Osteocyte (in vitro differentiated cells): ENCODE data around the gene HMG20A. TPM values are rescaled to one million over a fixed set of nuclear protein-coding genes. Genes with fewer than 3 reads are reported as not detected.

Experiments
- DNase-seq: peaks from one replicate; pipeline ENCODE4 v3.0.0; 2021; ENCODE audit warnings: mixed read lengths; ENCODE audit not compliant: unreplicated experiment; ENCODE audit errors: extremely low spot score
- H3K27ac Mint-ChIP-seq: one replicate; pipeline ENCODE4 v1.8.0; 2021; ENCODE audit warnings: mild to moderate bottlenecking, mixed read lengths; ENCODE audit not compliant: unreplicated experiment
- H3K27me3 Mint-ChIP-seq: one replicate; pipeline ENCODE4 v1.8.0; 2021; ENCODE audit warnings: mixed read lengths; ENCODE audit not compliant: unreplicated experiment
- H3K36me3 Mint-ChIP-seq: one replicate; pipeline ENCODE4 v1.8.0; 2021; ENCODE audit warnings: mixed read lengths; ENCODE audit not compliant: unreplicated experiment
- H3K4me1 Mint-ChIP-seq: one replicate; pipeline ENCODE4 v1.8.0; 2021; ENCODE audit warnings: mixed read lengths; ENCODE audit not compliant: unreplicated experiment
- H3K4me3 Mint-ChIP-seq: one replicate; pipeline ENCODE4 v1.8.0; 2021; ENCODE audit warnings: mild to moderate bottlenecking, moderate library complexity, mixed read lengths; ENCODE audit not compliant: unreplicated experiment
- H3K9me3 Mint-ChIP-seq: one replicate; pipeline ENCODE4 v1.8.0; 2021; ENCODE audit warnings: mixed read lengths; ENCODE audit not compliant: unreplicated experiment
- CTCF ChIP-seq: fragments of 200-600 bp; sonication (generic); IDR thresholded peaks from 2 replicates; pipeline ENCODE4 v1.5.0; 2021; ENCODE audit warnings: antibody characterized with exemption, mild to moderate bottlenecking, moderate library complexity
- total RNA-seq: library from RNA; stranded (reverse); gene quantifications from 2 replicates; pipeline ENCODE4 v1.2.1, GENCODE V29; 2021

Gene HMG20A
- total RNA-seq, 1 donor from 2014 or later: 49.5 TPM

GRCh38 chr15:77380033-77380432 lies 40.7 kb upstream of the HMG20A start:
- TF ChIP-seq CTCF: no peak
- no peaks in the 10 kb centered on the region for H3K36me3 Mint-ChIP-seq
- no peak overlapping the region for H3K27ac Mint-ChIP-seq
- no peaks in the 10 kb centered on the region for H3K9me3 Mint-ChIP-seq
- H3K27me3 Mint-ChIP-seq: no peaks in the 10 kb centered on the region
- no peak for DNase-seq
- H3K4me1 Mint-ChIP-seq: peaks cover 30% of the 10 kb centered on the region
- H3K4me3 Mint-ChIP-seq: no peak overlapping the region

DNA sequence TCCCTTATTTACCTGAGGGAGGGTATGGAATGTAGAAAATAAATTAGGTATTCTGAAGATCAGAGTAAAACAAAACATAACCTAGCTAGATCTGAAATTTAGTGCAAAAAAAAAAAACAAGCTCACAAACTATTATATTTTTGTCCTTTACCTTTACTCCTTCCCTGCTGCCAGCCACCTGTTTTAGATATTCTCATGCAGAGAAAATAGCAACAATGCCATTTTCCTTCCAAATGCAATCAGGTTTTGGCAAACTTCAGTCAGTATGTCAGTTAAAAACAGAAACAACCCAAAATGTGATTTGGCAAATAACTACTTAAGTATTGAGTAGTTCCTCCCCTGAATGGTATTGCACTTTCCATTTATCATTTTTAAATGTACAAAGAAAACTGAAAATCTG lies 36.6 kb upstream of the HMG20A start:
- DNase-seq: no peak
- Mint-ChIP-seq H3K4me1 (peaks cover 41% of the 10 kb centered on the region), H3K9me3 (no peaks in the 10 kb centered on the region), H3K4me3 (no peak overlapping the region), H3K27ac (no peak overlapping the region), H3K27me3 (no peaks in the 10 kb centered on the region), H3K36me3 (no peaks in the 10 kb centered on the region)
- no peak for TF ChIP-seq CTCF

DNA sequence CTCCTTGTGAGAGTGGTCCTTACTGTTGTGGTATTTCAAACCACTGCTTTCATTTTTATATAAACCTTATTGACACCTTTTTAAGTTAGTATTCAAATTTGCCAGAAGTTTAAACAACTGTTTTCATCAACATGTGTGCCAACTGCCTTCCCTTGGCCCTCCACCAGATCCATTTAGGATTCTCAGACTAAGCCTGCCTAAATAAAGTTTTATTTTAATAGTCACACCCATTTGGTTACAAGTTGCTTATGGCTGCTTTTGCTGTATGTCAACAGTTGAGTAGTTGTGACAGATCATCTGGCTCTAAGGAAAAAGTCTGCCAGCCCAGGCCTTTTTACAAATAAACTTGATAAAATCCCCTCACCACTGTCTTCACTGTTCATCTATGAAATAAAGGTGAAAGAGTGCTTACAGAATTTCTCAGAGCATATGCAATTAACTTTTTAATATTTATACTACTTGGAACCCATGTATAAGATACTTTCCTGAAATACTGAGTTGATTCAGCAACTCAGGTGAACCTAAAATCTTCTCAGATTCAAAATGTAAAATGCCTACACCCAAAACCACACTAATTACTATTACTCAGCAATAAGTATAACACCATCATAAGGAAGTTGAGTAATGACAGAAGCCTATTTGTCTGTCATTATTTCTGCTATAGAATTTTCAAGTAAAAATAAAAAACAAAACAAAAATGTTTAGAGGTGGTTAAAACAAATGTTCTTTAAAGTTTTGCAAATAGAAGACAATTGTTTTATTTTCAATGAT lies 35.9 kb upstream of the HMG20A start:
- H3K4me3 Mint-ChIP-seq: no peak overlapping the region
- H3K27ac Mint-ChIP-seq: no peak overlapping the region
- H3K27me3 Mint-ChIP-seq: no peaks in the 10 kb centered on the region
- H3K4me1 Mint-ChIP-seq: peaks cover 43% of the 10 kb centered on the region
- no peak for TF ChIP-seq CTCF
- no peaks in the 10 kb centered on the region for H3K36me3 Mint-ChIP-seq
- no peak for DNase-seq
- H3K9me3 Mint-ChIP-seq: no peaks in the 10 kb centered on the region

DNA sequence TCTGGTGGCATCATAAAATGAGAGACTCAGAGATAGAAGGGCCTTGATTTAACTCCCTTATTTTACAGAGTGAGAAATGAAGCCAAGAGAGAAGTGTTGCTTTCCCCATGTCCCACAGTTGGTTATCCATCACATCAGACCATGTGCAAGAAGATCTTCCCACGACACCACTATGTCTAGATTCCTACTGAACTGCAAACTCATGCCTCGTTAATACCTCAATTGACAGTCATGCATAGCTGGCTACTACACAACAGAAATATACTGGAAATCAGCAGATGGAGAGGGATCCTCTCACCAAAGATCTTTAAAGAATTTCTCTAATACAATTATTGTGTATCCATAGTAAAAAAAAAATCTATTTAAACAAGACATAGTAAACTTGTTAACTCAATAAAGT lies 34.1 kb upstream of the HMG20A start:
- TF ChIP-seq CTCF: no peak
- Mint-ChIP-seq H3K36me3 (no peaks in the 10 kb centered on the region), H3K4me3 (no peak overlapping the region), H3K4me1 (peaks cover 50% of the 10 kb centered on the region), H3K27ac (no peak overlapping the region), H3K27me3 (no peaks in the 10 kb centered on the region), H3K9me3 (no peaks in the 10 kb centered on the region)
- no peak for DNase-seq

- H3K4me3 Mint-ChIP-seq: no peak overlapping the region
- no peaks in the 10 kb centered on the region for H3K27me3 Mint-ChIP-seq
- H3K9me3 Mint-ChIP-seq: no peaks in the 10 kb centered on the region
- H3K27ac Mint-ChIP-seq: no peak overlapping the region
- no peaks in the 10 kb centered on the region for H3K36me3 Mint-ChIP-seq
- peaks cover 48% of the 10 kb centered on the region for H3K4me1 Mint-ChIP-seq
- no peak for DNase-seq
- TF ChIP-seq CTCF: no peak
Observed at GRCh38 chr15:77387365-77388105, 33.2 kb upstream of the HMG20A start.
